Measurements from ENCODE around the gene CREB3L4.

- no peak for TF ChIP-seq POLR2A (IDR thresholded peaks at IDR 0.05; ENCODE audit: low read length)
- TF ChIP-seq GATA1 (IDR thresholded peaks at IDR 0.05; ENCODE audit: low read depth, low read length): no peak
These were observed 37.4 kb upstream of the CREB3L4 start for GRCh38 chr1:153929981-153930948.

Data from erythroblast (primary cell).